OCI-M2 (cell line): ENCODE data around the gene EOMES.

Experiments
- DNase-seq: peaks from one replicate; lab custom pipeline; 2025; ENCODE audit not compliant: unreplicated experiment; lab: John Stamatoyannopoulos, UW

The EOMES gene

DNA sequence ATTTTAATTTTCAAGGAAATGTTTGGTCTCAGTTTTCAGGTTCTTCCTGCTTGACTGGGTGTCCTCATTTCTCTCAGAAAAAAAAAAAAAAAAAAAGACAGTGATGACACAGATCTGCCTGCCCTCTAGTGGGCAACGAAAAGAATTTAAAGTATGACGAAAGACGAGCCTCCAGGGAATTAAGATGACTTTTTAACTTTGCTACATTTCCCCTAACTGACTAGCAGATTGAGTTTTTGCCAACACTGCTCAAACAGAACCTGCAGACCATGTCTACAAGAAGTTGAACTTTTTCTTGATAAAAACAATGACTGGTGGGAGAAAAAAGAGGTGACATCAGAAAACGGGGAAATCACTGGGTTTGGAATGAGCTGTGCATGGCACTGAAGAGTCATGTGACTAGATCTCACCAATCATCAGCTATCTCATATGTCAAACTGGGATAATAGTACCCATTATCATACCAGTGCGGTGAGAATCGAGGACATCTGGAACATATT is 40.8 kb downstream of the EOMES start:
- DNase-seq, result no peak

DNA sequence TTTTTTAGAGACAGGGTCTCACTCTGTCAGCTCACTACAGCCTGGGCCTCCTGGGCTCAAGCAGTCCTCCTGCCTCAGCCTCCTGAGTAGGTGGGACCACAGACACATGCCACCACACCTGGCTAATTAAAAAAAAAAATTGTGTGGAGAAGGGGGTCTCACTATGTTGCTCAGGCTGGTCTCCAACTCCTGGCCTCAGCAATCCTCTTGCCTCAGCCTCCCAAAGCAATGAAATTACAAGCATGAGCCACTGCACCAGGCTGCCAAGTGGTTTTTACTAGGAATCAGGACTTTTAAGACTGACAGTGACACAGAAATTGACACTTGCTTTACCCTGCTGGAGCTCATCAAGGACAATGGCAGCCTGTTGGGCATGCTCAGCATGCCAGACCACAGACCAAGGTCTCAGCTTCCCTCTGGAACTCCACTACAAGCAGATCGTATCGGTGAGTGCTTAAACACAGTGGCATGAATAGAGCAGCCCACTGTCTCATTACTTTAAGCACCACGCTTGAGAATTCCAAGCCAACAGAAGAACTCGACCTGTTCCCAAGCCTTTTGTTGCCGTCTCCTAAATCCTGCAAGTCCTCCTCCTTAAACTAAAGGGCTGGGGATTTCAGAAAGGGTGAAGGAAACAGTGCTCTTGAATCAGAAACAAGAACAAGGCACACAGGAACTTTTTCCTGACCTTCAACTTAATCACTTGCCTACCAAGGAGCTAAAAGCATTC is 41.4 kb downstream of the EOMES start:
- DNase-seq, result no peak

DNA sequence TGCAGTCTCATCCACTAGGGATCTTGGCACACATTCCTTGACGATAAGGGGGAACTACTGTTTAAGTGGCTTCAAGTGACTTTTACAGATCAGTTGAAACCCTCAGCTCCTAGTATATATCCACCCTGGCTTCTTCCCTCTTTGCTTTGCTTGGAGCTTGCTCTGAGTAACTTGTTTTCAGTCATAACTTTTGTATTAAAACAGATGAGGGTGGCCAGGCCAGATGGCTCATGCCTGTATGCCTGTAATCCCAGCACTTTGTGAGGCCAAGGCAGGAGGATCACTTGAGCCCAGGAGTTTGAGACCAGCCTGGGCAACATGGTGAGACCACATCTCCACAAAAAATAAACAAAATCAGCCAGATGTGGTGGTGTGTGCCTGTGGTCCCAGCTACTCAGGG is 42.4 kb downstream of the EOMES start:
- no peak for DNase-seq

DNA sequence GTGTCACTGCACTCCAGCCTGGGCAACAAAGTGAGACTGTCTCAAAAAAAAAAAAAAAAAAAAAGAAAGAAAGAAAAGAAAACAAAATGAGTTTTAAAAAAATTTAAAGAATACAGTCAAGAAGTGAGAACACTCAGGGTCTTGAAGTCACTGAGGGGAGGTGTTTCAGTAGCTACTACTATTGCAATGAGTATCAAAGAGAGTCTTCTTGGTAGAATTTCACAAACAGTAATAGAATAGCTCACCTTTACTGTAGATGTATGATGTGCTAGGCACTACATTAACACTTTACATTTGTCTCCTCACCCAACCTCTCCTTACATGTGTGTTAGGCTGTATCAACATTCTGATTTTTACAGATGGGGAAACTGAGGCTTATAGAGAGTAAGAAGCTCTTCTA is 43.9 kb downstream of the EOMES start:
- DNase-seq, result no peak

DNA sequence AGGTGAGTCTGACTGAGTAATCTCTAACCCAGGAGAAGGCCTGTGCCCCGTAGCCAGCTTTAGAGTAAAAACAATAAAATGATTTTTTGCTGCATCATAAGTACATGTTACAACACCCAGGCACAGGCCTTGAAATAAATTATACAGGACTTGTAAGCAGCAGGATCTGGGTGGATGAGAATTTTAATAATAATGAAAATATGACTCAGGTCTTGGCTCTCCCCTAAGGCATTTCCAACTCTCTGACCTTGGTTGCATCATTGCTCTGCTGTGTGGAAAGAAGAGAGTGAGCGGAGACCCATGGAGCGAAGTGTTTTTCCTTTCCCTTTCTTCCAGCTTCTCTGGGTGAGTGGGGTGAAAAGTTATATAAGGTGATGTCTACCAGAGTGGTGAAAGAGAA is 44.6 kb downstream of the EOMES start:
- no peak for DNase-seq

DNA sequence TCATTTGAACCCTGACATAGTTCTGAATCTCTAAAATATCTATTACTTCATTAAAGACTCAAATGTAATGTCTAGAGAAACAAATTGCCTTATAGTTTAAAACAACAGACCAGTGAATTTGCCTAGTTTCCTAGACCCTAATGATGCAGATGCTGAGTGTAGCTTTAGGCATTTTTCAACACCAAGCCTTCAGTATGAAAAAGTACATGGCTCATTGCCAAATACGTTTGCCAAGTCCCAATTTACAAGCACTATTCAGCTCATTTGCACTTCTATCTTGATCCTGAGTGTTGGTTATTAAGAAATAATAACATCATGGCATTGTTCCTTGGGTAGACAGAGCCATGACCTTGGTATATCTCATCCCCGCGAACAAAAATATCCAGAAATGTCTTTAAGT is 46.8 kb downstream of the EOMES start:
- DNase-seq, result no peak

DNA sequence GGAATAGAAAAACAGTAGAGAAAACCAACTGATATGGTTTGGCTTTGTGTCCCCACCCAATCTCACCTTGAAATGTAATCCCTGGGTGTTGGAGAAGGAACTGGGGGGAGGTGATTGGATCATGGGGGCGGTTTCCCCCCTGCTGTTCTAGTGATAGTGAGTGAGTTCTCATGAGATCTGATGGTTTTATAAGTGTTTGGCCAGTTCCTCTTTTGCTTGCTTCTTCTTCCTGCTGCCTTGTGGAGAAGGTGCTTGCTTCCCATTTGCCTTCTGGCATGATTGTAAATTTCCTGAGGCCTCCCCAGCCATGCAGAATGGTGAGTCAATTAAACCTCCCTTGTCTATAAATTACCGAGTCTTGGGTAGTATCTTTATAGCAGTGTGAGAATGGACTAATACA is 48.4 kb downstream of the EOMES start:
- DNase-seq, result no peak

DNA sequence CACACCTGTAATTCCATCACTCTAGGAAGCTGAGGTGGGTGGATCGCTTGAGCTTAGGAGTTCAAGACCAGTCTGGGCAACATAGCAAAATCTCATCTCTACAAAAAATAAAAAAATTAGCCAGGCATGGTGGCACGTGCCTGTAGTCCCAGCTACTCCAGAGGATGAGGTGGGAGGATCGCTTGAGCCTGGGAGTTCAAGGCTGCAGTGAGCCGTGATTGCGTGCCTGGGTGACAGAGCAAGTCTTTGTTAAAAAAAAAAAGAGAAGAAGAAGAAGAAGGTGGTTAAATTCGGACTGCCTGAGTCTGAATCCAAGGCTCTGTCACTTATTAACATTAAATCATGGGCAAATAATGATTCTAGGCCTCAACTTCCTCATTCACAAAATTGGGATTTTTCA is 51.0 kb downstream of the EOMES start:
- DNase-seq, result no peak

DNA sequence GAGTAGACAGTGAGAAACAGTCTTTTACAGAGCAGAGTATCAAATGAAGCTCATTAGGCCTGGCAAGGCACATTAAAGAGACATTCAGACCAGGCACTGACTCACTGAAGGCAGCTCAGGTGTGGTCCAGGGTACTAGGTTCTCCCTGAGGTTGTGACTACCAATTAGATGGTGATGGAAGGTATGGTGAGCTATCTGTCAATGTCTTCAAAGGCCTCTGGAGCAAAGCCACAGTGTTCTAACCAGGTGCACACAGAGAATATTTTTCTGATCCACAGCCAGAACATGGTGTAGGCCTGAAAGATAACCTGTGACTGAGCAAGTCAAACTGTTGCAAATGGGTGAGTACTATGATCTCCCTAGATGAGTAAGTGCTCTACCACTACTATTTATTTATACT is 51.5 kb downstream of the EOMES start:
- DNase-seq, result no peak

DNA sequence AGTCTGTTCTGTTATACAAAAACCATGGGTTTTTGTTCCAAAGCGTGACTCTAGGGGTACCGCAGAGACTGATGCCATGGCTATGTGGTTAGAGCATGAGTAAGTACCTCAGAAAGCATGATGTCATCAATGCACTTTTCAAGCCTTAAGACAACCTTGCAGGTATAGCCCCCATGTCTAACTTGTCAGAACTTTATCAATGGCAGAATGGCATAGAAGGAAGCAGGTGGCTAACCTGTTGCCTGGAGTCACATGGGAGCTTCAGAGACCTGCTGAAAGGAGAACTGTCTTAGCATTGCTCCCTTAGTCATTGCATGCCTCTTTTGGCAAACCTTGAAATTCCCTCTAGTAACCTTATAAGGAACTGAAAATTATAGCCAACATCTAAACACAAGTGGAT is 52.5 kb downstream of the EOMES start:
- DNase-seq, result no peak

DNA sequence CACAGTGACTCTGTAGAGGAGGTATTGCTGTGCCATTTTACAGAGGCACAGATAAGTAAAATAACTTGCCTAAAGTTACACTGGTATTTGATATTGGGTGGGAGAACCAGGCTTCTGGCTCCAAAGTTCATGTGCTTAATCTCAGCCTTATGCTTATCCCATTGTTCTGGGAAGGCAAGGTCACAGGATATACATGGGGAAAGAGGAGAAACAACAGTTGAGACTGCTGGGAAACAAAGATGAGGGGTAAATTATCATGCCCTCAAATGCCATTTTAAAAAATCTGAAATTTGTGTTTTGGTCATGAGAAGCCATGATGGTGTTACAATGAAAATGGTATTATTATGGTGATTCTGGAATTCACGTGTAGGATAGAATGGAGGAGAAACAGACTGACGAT is 54.4 kb downstream of the EOMES start:
- no peak for DNase-seq

DNA sequence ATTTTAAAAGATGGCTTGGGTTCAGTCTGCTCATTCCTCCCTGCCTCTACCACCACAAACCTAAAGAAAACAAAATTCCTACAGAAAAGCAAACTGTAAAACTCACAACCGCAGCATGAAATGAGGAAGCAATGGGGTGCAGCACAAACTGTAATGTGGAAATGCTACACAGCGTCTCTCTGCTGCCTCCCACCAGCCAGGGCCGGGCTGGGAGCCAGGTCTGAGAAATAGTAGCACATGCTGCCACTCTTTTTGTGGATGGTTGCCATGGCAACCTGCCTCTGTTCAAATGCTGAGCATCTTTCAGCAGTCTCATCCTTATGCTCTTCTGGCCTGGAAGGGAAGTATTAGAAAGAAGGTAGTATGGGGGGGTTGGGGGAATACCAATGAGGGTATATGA is 55.4 kb downstream of the EOMES start:
- DNase-seq, result no peak

DNA sequence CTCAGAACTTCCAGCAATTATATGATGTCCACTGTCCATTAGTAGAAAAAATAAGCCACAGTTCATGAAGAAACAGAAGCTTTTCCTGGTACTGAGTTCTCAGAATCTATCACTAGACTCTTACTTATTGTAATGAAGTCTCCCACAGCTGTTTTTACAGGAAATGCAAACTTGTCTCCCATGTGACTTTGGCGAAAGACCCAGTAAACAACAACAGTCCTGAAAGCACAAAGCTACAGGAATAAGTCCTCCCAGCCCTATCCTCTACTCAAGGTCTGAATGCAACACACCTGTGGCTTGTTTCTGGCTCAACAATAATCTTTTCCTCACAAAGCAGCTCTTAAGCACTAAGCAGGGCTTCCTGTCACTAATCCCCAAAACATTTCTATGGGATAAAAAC is 55.9 kb downstream of the EOMES start:
- no peak for DNase-seq
